ENCODE results near the gene SLC5A6.

- TF ChIP-seq EZH2 (IDR thresholded peaks at IDR 0.05; ENCODE audit: low read depth) (no peak), CTCF (conservative IDR thresholded peaks at IDR 0.05) (no peak)
Measured at GRCh38 chr2:27204566-27204965, 7.5 kb downstream of the SLC5A6 start.
